ENCODE data around the gene EHMT1. TPM values are rescaled to one million over a fixed set of nuclear protein-coding genes. Genes with fewer than 3 reads are reported as not detected.

The EHMT1 gene
- total and polyA plus RNA-seq, 9 of the 15 experiments (the other 6 are each of a cell fraction or from before 2014, with no cell fraction given): 2.2 to 76.0 (median 36.4) TPM

DNA sequence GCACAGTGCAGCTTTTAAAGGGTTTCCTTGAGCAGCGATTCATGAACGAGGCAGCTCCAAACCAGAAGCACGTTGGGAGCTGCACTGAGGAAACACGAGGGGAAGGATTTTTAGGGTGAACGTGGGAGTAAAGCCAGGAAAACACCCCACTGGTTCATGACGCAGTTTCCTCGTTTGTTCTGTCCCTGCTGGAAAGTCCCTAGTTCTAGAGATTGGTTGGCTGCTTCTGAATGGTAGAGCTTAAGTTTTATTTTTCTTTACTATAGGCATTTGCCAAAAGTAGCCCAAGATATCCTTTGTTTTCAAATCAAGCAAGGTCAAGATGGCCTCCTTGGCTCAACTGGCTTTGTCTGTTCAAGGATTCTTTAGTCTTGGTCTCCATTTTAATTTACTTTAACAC, 142.2 kb downstream of the EHMT1 start:
- Histone ChIP-seq H3K4me3 (no peak overlapping the region), H3K4me2 (ENCODE audit: insufficient read depth, low read length) (no peak overlapping the region), H3K27me3 (ENCODE audit: control insufficient read depth in 2 of 2, insufficient read depth in 2 of 2, low read length in 2 of 2) (no peaks in the 10 kb centered on the region), H3K27ac (ENCODE audit: extremely low read depth, low read depth, low read length) (no peak overlapping the region), H2AFZ (ENCODE audit: low read depth, low read length) (no peak overlapping the region), H3K9me1 (ENCODE audit: control insufficient read depth, insufficient read depth, low read length) (no peaks in the 10 kb centered on the region), H4K20me1 (replicated peaks; ENCODE audit: control insufficient read depth, insufficient read depth, low read length) (no peaks in the 10 kb centered on the region), H3K79me2 (ENCODE audit: control insufficient read depth, insufficient read depth, low read length) (no peaks in the 10 kb centered on the region; the same call in 2 of the 3 replicates), H3K9ac (ENCODE audit: insufficient read depth in 1 of 2, low read depth in 2 of 2, low read length in 2 of 2) (no peak overlapping the region), H3K36me3 (ENCODE audit: control insufficient read depth, insufficient read depth, low read length) (peaks cover 82% of the 10 kb centered on the region), H3K9me3 (replicated peaks; ENCODE audit: control insufficient read depth, insufficient read depth, low read depth, low read length) (no peaks in the 10 kb centered on the region), H3K4me1 (replicated peaks in 1 of 2; ENCODE audit: control insufficient read depth in 2 of 2, insufficient read depth in 2 of 2, low read length in 2 of 2) (peaks cover 0 to 6% of the 10 kb centered on the region in 2 experiments; a peak in 1 of 5 replicates)
- DNase-seq (ENCODE audit: extremely low read depth in 1 of 4, low spot score in 3 of 4): no peak
- ChIA-PET POLR2A (interaction anchor here (0.7 kb wide), 1 partner anchor 480 kb away, joined by 3 read pairs; no protein-coding TSS in a partner anchor), CTCF (ENCODE audit: low intra/inter-chr PET ratio) (no interaction called here)
- 88% methylated on average over 7 of the region's 7 CpGs for WGBS (ENCODE audit: insufficient coverage, low coverage, missing lambda C conversion rate)
- in situ Hi-C loops (cut with MboI): no loop called here
- BruUV-seq (replicated peaks): no TSS peak
- no peak for ATAC-seq
- FAIRE-seq: no peak
- intact Hi-C loops (cut with micrococcal nuclease): no loop called here
- TF ChIP-seq BRCA1 (IDR thresholded peaks at IDR 0.05): no peak
- TF ChIP-seq BRCA1 (CRISPR knock-in tag; IDR thresholded peaks at IDR 0.05): no peak
- no peak for TF ChIP-seq SRSF3 (IDR thresholded peaks at IDR 0.05; ENCODE audit: insufficient read depth, low read length)
- no peak for TF ChIP-seq PTTG1 (tag; IDR thresholded peaks at IDR 0.05; ENCODE audit: low read depth)
- TF ChIP-seq, protein P1, sequence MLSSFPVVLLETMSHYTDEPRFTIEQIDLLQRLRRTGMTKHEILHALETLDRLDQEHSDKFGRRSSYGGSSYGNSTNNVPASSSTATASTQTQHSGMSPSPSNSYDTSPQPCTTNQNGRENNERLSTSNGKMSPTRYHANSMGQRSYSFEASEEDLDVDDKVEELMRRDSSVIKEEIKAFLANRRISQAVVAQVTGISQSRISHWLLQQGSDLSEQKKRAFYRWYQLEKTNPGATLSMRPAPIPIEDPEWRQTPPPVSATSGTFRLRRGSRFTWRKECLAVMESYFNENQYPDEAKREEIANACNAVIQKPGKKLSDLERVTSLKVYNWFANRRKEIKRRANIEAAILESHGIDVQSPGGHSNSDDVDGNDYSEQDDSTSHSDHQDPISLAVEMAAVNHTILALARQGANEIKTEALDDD (IDR thresholded peaks at IDR 0.05): no peak
- no peak for TF ChIP-seq RBM34 (IDR thresholded peaks at IDR 0.05; ENCODE audit: borderline replicate concordance, insufficient read depth, low read length)
- no peak for TF ChIP-seq ADNP (tag; IDR thresholded peaks at IDR 0.05)
- TF ChIP-seq, protein P2, sequence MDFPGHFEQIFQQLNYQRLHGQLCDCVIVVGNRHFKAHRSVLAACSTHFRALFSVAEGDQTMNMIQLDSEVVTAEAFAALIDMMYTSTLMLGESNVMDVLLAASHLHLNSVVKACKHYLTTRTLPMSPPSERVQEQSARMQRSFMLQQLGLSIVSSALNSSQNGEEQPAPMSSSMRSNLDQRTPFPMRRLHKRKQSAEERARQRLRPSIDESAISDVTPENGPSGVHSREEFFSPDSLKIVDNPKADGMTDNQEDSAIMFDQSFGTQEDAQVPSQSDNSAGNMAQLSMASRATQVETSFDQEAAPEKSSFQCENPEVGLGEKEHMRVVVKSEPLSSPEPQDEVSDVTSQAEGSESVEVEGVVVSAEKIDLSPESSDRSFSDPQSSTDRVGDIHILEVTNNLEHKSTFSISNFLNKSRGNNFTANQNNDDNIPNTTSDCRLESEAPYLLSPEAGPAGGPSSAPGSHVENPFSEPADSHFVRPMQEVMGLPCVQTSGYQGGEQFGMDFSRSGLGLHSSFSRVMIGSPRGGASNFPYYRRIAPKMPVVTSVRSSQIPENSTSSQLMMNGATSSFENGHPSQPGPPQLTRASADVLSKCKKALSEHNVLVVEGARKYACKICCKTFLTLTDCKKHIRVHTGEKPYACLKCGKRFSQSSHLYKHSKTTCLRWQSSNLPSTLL (IDR thresholded peaks at IDR 0.05): no peak
- TF ChIP-seq, protein P3, sequence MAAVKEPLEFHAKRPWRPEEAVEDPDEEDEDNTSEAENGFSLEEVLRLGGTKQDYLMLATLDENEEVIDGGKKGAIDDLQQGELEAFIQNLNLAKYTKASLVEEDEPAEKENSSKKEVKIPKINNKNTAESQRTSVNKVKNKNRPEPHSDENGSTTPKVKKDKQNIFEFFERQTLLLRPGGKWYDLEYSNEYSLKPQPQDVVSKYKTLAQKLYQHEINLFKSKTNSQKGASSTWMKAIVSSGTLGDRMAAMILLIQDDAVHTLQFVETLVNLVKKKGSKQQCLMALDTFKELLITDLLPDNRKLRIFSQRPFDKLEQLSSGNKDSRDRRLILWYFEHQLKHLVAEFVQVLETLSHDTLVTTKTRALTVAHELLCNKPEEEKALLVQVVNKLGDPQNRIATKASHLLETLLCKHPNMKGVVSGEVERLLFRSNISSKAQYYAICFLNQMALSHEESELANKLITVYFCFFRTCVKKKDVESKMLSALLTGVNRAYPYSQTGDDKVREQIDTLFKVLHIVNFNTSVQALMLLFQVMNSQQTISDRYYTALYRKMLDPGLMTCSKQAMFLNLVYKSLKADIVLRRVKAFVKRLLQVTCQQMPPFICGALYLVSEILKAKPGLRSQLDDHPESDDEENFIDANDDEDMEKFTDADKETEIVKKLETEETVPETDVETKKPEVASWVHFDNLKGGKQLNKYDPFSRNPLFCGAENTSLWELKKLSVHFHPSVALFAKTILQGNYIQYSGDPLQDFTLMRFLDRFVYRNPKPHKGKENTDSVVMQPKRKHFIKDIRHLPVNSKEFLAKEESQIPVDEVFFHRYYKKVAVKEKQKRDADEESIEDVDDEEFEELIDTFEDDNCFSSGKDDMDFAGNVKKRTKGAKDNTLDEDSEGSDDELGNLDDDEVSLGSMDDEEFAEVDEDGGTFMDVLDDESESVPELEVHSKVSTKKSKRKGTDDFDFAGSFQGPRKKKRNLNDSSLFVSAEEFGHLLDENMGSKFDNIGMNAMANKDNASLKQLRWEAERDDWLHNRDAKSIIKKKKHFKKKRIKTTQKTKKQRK (IDR thresholded peaks at IDR 0.05; ENCODE audit: borderline replicate concordance, low read depth, low read length): no peak
- TF ChIP-seq, protein P4, sequence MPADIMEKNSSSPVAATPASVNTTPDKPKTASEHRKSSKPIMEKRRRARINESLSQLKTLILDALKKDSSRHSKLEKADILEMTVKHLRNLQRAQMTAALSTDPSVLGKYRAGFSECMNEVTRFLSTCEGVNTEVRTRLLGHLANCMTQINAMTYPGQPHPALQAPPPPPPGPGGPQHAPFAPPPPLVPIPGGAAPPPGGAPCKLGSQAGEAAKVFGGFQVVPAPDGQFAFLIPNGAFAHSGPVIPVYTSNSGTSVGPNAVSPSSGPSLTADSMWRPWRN (IDR thresholded peaks at IDR 0.05; ENCODE audit: low read depth): no peak
- TF ChIP-seq GATAD2A (IDR thresholded peaks at IDR 0.05): no peak
- TF ChIP-seq, protein P5, sequence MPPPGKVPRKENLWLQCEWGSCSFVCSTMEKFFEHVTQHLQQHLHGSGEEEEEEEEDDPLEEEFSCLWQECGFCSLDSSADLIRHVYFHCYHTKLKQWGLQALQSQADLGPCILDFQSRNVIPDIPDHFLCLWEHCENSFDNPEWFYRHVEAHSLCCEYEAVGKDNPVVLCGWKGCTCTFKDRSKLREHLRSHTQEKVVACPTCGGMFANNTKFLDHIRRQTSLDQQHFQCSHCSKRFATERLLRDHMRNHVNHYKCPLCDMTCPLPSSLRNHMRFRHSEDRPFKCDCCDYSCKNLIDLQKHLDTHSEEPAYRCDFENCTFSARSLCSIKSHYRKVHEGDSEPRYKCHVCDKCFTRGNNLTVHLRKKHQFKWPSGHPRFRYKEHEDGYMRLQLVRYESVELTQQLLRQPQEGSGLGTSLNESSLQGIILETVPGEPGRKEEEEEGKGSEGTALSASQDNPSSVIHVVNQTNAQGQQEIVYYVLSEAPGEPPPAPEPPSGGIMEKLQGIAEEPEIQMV (tag; conservative IDR thresholded peaks at IDR 0.05; ENCODE audit: low read depth): no peak
- no peak for TF ChIP-seq FOXA3 (CRISPR knock-in tag; conservative IDR thresholded peaks at IDR 0.05 in 1 of 2, IDR thresholded peaks at IDR 0.05 in 1 of 2)
